HL-60 (cell line): ENCODE measurements around the gene DAAM2.

Experiments
- CTCF ChIP-seq: IDR thresholded peaks from one replicate; pipeline ENCODE4 v1.5.1; 2011; ENCODE audit warnings: low read length, control low read depth, inconsistent platforms; ENCODE audit not compliant: insufficient read depth
- POLR2AphosphoS5 ChIP-seq: IDR thresholded peaks from 2 replicates; pipeline ENCODE4 v1.6.1; 2012; ENCODE audit warnings: low read depth
- REST ChIP-seq: IDR thresholded peaks from 2 replicates; pipeline ENCODE4 v1.6.1; 2012; ENCODE audit warnings: low read depth; ENCODE audit not compliant: insufficient replicate concordance
- SPI1 ChIP-seq: IDR thresholded peaks from 2 replicates; pipeline ENCODE4 v1.6.1; 2012; ENCODE audit warnings: low read depth, mild to moderate bottlenecking, borderline replicate concordance

- no peak for TF ChIP-seq CTCF
- no peak for TF ChIP-seq REST
- no peak for TF ChIP-seq SPI1
- no peak for TF ChIP-seq POLR2AphosphoS5
Measured at GRCh38 chr6:39831701-39832100, 39.5 kb downstream of the DAAM2 start.
